ENCODE data around the gene CSAD. TPM values are rescaled to one million over a fixed set of nuclear protein-coding genes. Genes with fewer than 3 reads are reported as not detected.

CSAD gene
- 10 to 100 TPM; 16.4 to 22.3 TPM for total RNA-seq
- long read RNA-seq, donor 1, partial matches to known transcripts: 1 of 2 reads
- long read RNA-seq, donor 1, other reads (novel, unspliced or antisense): 1 of 2 reads
- long read RNA-seq, donor 2, partial matches to known transcripts: 1 of 8 reads
- long read RNA-seq, donor 2, other reads (novel, unspliced or antisense): 7 of 8 reads

- intact Hi-C loops (cut with DNase I): no loop called here
Observed at GRCh38 chr12:53180220-53180930, at the start of gene CSAD, which contains the start of gene ZNF740. CSAD (minus strand) TSS chr12:53180925; CDS start chr12:53173470, 7,455 bp downstream. ZNF740 (plus strand) TSS chr12:53180722; CDS start chr12:53181984, 1,262 bp downstream.

GRCh38 chr12:53230108-53230845 is 49.6 kb upstream of the CSAD start:
- intact Hi-C loops (cut with DNase I): no loop called here
- peak; percentile 59 for DNase-seq (ENCODE audit: low spot score)

More at GRCh38 chr12:53180220-53180930, at the start of gene CSAD, which contains the start of gene ZNF740:
- peak; percentile 99 for DNase-seq (ENCODE audit: low spot score)

GRCh38 chr12:53229454-53229853 is 48.7 kb upstream of the CSAD start:
- DNase-seq (ENCODE audit: low spot score): peak; percentile 26
- intact Hi-C loops (cut with DNase I): no loop called here

GRCh38 chr12:53227836-53228235 is 47.1 kb upstream of the CSAD start:
- DNase-seq (ENCODE audit: low spot score): no peak
- intact Hi-C loops (cut with DNase I): no loop called here

GRCh38 chr12:53227341-53227740 is 46.6 kb upstream of the CSAD start:
- intact Hi-C loops (cut with DNase I): no loop called here
- peak; percentile 67 for DNase-seq (ENCODE audit: low spot score)

GRCh38 chr12:53226815-53227214 is 46.1 kb upstream of the CSAD start:
- DNase-seq (ENCODE audit: low spot score): peak; percentile 53
- intact Hi-C loops (cut with DNase I): no loop called here

- DNase-seq (ENCODE audit: low spot score): peak; percentile 47
- intact Hi-C loops (cut with DNase I): no loop called here
Observed at GRCh38 chr12:53225635-53226424, 45.1 kb upstream of the CSAD start.

GRCh38 chr12:53224897-53225634 is 44.3 kb upstream of the CSAD start:
- intact Hi-C loops (cut with DNase I): no loop called here
- peak; percentile 79 for DNase-seq (ENCODE audit: low spot score)

- peak; percentile 74 for DNase-seq (ENCODE audit: low spot score)
- intact Hi-C loops (cut with DNase I): no loop called here
Observed at GRCh38 chr12:53224061-53224896, 43.6 kb upstream of the CSAD start.

GRCh38 chr12:53223389-53224060 is 42.8 kb upstream of the CSAD start:
- intact Hi-C loops (cut with DNase I): no loop called here
- DNase-seq (ENCODE audit: low spot score): peak; percentile 76

GRCh38 chr12:53222806-53223261 is 42.1 kb upstream of the CSAD start:
- intact Hi-C loops (cut with DNase I): no loop called here
- DNase-seq (ENCODE audit: low spot score): peak; percentile 34

- peak; percentile 13 for DNase-seq (ENCODE audit: low spot score)
- intact Hi-C loops (cut with DNase I): no loop called here
Observed at GRCh38 chr12:53222170-53222721, 41.5 kb upstream of the CSAD start.

GRCh38 chr12:53221203-53222080 is 40.7 kb upstream of the CSAD start:
- DNase-seq (ENCODE audit: low spot score): peak; percentile 92
- intact Hi-C loops (cut with DNase I): no loop called here

GRCh38 chr12:53220694-53221202 is 40.0 kb upstream of the CSAD start:
- DNase-seq (ENCODE audit: low spot score): peak; percentile 97
- intact Hi-C loops (cut with DNase I): no loop called here

GRCh38 chr12:53219956-53220693 is 39.4 kb upstream of the CSAD start:
- intact Hi-C loops (cut with DNase I): no loop called here
- DNase-seq (ENCODE audit: low spot score): peak; percentile 91

Measured in posterior vena cava (tissue), 2 donors.